Stimulated activated CD4-positive, alpha-beta T cell treated with anti-CD3 and anti-CD28 coated beads, Interleukin-4, amount 100 ng/mL, for 48 hours (primary cell): ENCODE results near the gene DPYD.

Experiments used
- DNase-seq, 2 donors: peaks; one replicate each; pipeline ENCODE4 v3.0.0-alpha.2; 2020; ENCODE audit warnings: low read depth in 2 of 2

Gene DPYD

DNA sequence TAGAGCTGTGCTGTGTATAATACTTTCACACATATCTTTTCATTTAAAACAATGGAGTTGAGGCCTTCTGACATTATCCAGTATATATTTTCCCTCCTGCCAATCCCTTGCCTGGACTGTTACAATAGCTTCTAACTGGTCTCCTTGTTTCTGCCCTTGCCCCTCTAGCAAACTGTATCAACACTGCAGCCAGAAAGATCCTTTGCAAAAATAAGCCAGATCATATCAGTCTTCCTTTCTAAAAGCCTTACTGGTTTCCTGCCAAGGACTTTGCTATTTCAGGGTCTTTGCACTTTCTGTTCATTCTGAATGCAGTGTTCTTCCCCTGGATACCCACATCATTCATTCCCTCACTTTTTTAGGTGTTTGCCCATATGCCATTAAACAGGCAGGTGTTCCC, 829.2 kb downstream of the DPYD start:
- DNase-seq, result no peak

- no peak for DNase-seq
Measured at GRCh38 chr1:97091263-97091662, 829.6 kb downstream of the DPYD start.

DNA sequence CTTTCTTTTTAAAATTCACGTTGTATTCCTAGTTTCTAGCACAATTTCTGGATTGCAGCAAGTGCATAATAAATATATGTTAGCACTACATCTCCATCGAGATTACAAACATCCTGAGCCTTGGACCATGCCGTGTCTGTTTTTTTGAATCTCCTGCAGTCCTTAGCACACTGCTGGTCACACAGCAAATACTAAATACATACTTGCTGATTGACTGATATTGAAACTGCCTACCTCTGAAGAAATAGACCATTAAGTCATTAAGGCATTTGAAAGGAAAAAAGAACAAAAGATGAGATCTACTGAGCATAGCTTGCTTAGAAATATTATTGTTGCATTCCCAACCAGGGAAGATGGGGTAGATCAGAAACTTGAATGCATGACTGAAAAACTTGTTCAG, 830.1 kb downstream of the DPYD start:
- no peak for DNase-seq

DNA sequence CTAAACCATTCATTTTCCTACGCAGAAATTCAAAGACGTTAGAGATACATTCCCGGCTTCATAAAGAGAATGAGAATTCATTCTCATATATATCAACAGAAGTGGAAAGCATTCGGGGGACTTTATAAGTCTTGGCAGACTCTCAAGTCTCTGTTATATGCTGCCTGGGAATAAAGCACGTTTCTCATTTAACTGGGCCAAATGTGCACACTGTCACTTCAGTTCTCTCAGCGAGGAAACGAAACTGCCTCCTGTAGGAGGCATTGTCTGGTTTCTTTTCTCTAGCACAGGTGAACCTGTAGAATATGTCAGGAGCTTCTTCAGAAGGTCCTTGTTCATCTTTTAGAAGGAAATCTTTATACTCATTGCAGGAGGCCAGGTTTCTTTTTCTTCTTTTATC, 831.7 kb downstream of the DPYD start:
- no peak for DNase-seq

DNA sequence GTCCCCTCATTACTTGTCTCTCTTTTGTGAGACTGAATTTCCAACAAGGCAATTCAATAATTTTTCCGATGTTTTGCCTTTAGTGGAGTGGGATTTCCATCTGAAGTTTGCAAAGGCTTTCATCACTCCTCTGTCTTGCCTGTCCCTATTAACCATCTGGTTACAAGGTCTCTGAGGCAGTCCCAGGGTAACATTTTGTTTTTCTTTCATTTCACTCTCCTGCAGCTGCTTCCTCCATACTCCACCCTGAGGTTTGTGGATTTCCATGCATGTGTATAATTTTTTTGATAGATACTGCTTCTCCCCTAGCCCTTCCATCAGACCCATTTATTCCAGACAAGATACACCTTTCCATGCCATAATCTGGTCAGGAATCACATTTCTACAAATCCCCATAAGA, 832.4 kb downstream of the DPYD start:
- DNase-seq, result no peak

GRCh38 chr1:97084546-97084945, 836.3 kb downstream of the DPYD start:
- DNase-seq, result no peak

DNA sequence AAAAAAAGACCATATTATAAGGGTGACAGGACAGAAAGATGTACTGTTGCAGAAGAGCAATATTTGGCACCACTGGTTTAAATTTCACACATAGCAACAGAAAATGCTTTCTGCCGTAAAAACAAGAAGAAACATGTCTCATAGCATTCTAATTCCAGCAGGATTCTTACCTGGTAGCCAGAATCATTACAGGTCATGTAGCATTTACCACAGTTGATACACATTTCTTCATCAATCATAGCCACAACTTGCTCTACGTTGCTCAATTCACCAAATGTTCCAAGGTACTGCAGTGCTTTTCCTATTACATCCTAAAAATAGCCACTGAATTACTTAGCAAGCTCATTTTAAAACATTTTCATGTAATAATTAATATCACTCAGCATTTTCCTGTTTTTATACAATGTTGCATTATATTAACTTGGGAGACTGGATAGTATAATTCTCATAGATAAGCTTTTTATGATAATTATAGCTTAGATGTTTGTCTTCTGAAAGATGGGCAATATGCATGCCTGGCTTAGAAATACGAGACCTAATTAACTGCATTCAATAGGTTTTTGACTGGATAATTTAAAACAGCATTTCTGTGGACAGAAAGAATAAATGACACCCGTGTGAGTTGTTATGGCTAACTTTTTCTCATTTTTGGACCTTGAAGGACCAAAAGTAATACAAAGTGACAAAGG, 838.5 kb downstream of the DPYD start:
- no peak for DNase-seq

DNA sequence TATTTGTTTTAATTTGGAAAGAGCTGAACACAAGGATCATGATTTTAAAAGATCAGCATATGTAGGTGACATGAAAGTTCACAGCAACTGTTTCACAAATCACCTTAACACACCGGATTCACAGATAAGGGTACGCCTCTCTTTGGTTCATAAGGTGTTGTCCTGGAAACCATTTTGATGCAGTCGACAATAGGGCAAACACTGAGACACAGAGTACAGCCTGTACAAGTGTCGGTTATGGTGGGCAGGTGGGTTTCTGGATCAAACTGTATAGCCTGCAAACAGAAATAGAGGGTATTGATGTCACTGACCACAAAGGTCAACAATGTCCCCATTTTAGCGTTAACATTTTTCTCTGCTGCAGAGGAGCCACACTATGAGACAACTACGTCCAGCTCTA, 842.0 kb downstream of the DPYD start:
- DNase-seq, result no peak

- DNase-seq, result no peak
Measured at GRCh38 chr1:97077221-97077620, 843.6 kb downstream of the DPYD start.

- no peak for DNase-seq
Measured at GRCh38 chr1:97074771-97075170, 846.1 kb downstream of the DPYD start.

DNA sequence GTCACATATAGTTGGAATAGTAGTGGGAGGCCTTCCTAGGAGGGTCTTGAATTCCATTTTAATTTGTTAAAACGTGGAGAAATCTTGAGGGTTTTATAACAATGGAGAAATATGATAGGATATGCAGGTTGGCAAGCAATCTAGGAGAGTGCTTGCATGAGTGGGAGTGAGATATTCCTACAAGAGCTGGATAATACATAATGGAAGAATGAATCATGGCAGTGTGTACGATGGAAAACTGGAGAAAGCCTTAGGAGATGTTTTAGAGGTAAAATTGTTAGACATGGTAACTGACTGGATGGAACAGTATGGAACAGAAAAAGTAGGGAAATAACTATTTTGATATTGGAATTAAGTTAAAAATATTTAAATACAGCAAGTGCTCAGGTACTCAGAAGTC, 846.9 kb downstream of the DPYD start:
- no peak for DNase-seq

DNA sequence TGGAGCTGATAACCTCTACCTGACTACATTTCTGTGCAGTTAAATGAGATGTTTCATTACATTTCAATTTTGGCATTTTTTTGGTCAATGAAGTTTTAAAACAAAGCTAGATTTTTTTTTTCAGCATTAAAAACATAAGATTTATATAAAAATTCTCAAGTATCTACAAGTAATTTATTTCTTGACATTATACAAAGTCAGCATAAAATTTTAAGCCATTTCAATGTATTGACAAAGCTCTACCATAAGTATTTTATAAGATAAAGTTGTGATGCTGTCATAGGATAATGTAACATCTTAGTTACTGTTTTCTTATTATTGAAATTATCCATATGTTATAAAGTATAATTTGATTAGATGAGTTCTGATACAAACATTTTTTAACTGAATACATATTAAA, 847.7 kb downstream of the DPYD start:
- DNase-seq, result no peak

- no peak for DNase-seq
Measured at GRCh38 chr1:97071173-97071572, 849.7 kb downstream of the DPYD start.

GRCh38 chr1:97070376-97070775, 850.5 kb downstream of the DPYD start:
- no peak for DNase-seq

- no peak for DNase-seq
Measured at GRCh38 chr1:97069312-97069711, 851.5 kb downstream of the DPYD start.

- no peak for DNase-seq
Measured at GRCh38 chr1:97066860-97067259, 854.0 kb downstream of the DPYD start.

DNA sequence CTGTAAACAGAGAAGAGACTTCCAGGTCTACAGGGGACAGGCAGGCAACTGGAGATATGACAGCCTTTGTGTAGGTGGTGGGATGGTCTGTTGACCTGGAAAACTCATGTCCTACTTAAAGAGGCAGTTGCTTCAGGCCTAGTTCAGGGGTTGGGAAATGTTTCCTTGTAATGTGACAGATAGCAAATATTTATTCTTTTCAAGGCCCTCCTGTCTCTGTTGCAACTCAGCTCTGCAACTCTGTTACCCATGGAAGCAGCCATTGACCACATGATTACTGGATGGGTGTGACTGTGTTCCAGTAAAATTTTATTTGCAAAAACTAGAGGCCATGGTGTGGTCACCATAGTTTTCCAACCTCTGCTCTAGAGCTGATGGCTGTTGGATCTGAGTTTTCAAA, 857.3 kb downstream of the DPYD start:
- DNase-seq, result no peak

- DNase-seq, result no peak
Measured at GRCh38 chr1:97061604-97062003, 859.2 kb downstream of the DPYD start.

- DNase-seq, result no peak
Measured at GRCh38 chr1:97056386-97056785, 864.4 kb downstream of the DPYD start.

GRCh38 chr1:97053268-97053667, 867.6 kb downstream of the DPYD start:
- no peak for DNase-seq

DNA sequence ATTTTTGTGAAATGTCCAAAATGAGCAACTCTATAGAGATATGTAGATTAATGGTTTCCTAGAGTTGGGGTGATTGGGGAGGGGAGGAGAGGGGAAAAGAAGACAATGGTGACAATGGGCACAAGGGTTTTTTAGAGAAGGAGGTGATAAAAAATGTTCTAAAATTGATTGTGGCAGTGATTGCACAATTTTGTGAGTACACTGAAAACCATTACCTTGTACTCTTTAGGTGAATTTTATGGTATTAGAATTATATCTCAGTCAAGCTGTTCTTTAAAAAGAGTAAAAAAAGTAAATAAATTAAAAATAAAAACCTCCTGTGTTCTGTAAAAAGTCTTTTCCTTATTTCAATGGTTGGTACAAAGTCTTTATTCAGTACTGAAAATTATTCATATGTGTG, 869.0 kb downstream of the DPYD start:
- no peak for DNase-seq

DNA sequence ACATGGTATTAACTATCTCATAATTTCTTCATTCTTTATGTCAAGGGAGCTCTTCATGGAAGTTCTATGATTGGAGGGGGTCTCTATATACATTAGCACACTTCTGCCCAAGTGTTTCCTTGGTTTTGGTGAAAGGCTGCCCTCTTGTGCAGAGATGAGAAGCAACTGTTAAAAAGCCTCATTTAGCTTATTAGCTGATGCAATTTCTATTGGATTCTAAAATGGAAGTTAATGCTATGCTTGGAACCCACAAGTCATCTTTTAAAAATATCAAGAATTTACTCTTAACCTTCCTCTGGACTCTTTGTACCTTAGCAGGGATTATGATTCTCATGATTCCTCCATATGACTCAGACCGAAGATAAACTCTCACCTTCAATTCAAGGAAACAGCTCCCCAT, 870.3 kb downstream of the DPYD start:
- no peak for DNase-seq

DNA sequence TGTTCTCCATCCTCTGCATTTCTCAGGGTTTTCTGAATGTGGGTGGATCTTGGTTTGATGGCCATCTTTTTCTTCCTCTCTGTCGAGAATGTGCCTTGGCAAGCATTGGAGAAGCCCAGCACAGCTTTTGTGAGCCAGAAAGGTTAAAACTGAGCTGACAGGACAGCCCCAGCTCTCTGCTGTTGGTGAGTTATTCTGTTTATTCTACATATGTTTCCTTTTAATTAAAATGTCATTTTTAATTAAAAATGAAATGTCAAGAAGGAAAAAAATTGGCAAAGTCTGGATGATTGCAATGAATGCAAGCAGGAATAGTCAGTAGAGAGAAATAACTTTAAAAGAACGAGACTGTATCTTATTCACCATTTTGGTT, 873.4 kb downstream of the DPYD start:
- no peak for DNase-seq

DNA sequence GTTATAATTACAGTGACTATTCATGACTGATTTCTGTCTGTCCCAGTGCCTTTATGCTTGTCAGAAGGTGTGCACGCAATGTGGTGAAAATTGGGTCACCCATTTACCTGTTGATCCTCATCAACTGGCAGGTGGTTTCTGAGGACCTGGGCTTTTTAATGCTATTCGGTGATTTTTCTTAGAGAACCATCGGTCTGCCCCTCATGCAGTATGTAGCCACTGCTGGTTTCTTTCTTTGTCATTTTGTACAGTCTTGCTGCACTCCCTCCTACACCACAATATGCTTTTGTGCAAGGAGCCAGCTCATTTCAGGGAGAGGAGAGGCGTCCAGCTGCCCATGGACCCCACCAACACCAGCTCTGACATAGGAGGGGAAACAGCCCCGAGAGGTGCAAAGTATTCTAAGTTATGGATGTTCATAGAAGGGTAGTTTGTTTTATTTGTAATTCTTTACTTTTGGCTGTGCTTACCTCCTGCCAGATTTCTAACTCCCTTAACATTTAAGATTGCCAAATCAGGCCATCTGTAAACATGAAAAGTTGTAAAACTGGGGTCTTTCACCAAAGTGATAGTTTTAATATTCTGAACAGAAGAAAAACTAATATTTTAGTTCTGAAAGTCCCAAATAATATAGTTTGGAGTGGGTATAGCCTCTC, 873.9 kb downstream of the DPYD start:
- DNase-seq, result no peak
